Vagina (tissue), 2 donors: Measurements from ENCODE around the gene CNTLN.

Source experiments
- POLR2AphosphoS5 ChIP-seq, 2 donors: sonication (generic); formaldehyde crosslinking; IDR thresholded peaks; one replicate each; pipeline ENCODE4 v1.9.0; 2017; ENCODE audit warnings: antibody characterized with exemption in 2 of 2, mild to moderate bottlenecking in 2 of 2, low read depth in 1 of 2; ENCODE audit not compliant: insufficient read depth in 1 of 2
- TF ChIP-seq, protein P1 (sequence below), 3 experiments: fragments of 450-650 bp in 2 of 3; fragments of 200-600 bp in 1 of 3; sonication (generic) in 1 of 3; IDR thresholded peaks; one replicate each; pipeline ENCODE4 v1.5.1; 2017 to 2019; ENCODE audit warnings: antibody characterized with exemption in 3 of 3, mild to moderate bottlenecking in 2 of 3, moderate library complexity in 2 of 3

- TF ChIP-seq, protein P1, sequence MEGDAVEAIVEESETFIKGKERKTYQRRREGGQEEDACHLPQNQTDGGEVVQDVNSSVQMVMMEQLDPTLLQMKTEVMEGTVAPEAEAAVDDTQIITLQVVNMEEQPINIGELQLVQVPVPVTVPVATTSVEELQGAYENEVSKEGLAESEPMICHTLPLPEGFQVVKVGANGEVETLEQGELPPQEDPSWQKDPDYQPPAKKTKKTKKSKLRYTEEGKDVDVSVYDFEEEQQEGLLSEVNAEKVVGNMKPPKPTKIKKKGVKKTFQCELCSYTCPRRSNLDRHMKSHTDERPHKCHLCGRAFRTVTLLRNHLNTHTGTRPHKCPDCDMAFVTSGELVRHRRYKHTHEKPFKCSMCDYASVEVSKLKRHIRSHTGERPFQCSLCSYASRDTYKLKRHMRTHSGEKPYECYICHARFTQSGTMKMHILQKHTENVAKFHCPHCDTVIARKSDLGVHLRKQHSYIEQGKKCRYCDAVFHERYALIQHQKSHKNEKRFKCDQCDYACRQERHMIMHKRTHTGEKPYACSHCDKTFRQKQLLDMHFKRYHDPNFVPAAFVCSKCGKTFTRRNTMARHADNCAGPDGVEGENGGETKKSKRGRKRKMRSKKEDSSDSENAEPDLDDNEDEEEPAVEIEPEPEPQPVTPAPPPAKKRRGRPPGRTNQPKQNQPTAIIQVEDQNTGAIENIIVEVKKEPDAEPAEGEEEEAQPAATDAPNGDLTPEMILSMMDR (IDR thresholded peaks at IDR 0.05), result no peak
- TF ChIP-seq POLR2AphosphoS5 (IDR thresholded peaks at IDR 0.05; ENCODE audit: insufficient read depth in 1 of 2, low read depth in 1 of 2), result no peak
Measured at GRCh38 chr9:17521100-17521855, 386.4 kb downstream of the CNTLN start.
